T-helper 2 cell treated with Interferon-gamma antibody and Interleukin-4, amounts not matched to agents 100 ng/mL and 5 ng/mL, for 36 hours (primary cell): ENCODE data around the gene ACSM6. TPM values are rescaled to one million over a fixed set of nuclear protein-coding genes. Genes with fewer than 3 reads are reported as not detected.
"Not testable (repeated sequence)": the region's sequence is repeated elsewhere in the genome, so short reads cannot be mapped to it uniquely, and the experiment has no call there.

Source experiments
- intact Hi-C: fragments of 100-400 bp; cut with micrococcal nuclease; formaldehyde crosslinking; loops from one replicate; pipeline ENCODE4 v1.15.1; 2023
- total RNA-seq: library from RNA; stranded (reverse); gene quantifications from 2 replicates; pipeline ENCODE4 v1.2.3, GENCODE V29; 2022

ACSM6 gene, protein sequence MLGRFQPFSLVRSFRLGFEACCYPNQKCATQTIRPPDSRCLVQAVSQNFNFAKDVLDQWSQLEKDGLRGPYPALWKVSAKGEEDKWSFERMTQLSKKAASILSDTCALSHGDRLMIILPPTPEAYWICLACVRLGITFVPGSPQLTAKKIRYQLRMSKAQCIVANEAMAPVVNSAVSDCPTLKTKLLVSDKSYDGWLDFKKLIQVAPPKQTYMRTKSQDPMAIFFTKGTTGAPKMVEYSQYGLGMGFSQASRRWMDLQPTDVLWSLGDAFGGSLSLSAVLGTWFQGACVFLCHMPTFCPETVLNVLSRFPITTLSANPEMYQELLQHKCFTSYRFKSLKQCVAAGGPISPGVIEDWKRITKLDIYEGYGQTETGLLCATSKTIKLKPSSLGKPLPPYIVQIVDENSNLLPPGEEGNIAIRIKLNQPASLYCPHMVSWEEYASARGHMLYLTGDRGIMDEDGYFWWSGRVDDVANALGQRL
- total RNA-seq = not detected in 2 replicates

DNA sequence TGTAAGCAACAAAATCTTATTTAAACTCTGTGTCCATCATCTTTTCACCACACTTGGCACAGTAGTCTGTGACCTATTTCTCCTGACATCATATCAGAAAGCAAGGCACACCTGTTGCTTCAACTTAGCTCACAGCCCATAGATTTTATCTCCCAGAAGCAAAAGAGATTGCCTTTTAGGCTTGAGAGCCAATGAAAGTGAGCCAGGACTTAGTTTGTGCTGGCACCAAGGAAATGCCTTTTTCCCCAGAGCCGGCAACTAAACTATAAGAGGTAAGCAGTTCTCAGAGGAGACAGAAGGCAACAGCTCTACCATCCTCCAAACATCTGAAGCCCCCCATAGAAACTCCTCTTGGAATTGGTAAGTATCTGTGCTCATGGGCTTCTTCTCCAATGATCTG lies at the start of gene ACSM6:
Gene ACSM6 (plus strand): TSS at position 295 of the 400 bp plus-strand sequence. CDS start 248 bp downstream, outside the sequence.
- intact Hi-C loops = no loop called here

- intact Hi-C loops = no loop called here
Measured at GRCh38 chr10:95168694-95169093, 25.3 kb upstream of the ACSM6 start.

GRCh38 chr10:95169522-95169921 lies 24.5 kb upstream of the ACSM6 start:
- intact Hi-C loops = no loop called here

DNA sequence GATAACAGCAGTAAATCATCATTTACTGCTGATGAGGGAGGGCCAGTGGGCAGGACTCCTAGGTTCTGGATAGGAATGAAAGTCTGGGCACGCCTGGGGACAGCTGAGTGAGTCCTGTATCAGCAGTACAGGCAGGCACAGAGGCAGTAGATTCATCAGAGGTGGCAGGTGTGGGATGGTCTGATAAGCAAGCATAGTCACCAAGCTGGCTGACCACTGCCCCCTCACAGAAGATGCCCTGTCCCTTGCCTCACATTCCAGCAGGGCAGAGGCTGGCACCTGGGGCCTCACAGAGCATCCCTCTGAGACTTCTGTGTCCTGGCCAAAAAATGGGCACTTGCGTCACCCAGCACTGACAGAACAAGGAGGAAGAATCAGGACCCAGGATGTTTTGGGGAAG lies 23.2 kb upstream of the ACSM6 start:
- intact Hi-C loops = no loop called here

DNA sequence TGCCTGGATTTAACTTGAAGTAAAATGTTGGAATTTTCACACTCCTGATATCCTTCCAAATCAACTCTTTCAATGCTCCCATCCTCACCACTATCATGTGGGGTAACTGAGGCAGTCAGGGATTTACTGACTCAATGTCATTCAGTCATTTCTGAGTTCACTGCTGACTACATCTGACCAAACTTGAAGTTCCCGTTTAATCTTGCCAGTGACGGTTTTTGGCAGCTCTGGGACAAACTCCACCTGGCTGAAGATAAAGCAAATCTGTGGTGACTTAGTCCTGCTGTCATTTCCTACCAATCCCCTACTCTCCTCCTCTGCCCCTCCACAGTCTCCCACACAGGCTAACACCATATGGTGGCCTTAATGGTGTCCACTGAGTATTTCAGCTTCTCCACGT lies 22.7 kb upstream of the ACSM6 start:
- intact Hi-C loops = no loop called here

- intact Hi-C loops = no loop called here
Measured at GRCh38 chr10:95172851-95173250, 21.2 kb upstream of the ACSM6 start.

DNA sequence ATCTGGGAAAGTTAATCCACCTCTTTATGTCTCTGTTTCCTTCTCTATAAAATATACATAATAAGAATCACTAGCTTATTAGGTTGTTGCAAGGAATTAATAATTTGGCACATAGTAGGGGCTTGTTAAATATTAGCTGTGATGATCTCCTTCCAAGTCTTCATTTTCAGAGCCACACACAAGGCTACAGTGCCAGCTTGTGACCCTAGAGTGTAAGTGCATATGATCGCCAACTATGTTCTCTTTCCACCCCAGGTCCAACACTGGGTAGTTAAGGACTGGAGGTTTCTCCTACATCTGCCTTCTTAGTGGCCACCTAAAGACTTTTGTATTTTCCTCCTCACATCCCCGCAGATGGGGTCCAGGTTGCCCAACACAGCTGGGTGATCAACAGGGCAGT lies 17.9 kb upstream of the ACSM6 start:
- intact Hi-C loops = no loop called here

DNA sequence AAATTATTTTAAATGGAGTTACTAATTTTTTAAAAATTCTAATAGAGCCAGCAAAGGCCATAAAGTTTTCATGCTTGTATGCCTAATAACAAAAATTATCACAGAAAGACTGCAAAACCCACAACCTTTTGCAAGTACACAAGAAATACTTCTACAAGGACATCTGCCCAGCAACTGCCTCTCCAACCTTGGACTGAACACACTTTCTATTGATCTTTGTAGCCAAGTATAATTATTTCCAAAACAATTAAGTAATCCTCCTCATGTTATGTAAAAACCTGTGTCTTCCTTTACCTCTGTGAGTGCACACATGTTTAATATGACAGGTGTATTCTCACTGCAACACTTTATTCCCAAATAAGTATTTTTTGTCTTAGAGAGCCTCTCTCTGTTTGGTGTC lies 16.6 kb upstream of the ACSM6 start:
- intact Hi-C loops = no loop called here

DNA sequence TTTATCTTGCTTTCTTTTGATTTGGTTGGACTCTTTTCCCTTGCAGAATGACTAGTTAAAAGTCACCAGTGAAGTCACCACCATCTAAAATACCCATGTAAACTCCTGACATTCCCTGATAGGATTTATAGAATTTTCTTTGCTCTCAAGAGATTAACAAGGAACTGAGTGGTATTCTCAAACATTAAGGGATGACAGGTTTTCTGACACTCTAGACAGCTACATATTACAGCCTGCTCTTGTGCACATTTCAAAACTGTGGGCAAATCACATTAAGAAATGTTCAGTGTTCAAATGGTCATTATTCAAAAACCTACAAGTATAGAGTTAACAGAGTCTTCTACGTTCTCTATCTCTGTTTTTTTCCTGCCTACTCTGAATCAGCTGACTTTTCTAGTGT lies 15.8 kb upstream of the ACSM6 start:
- intact Hi-C loops = no loop called here

DNA sequence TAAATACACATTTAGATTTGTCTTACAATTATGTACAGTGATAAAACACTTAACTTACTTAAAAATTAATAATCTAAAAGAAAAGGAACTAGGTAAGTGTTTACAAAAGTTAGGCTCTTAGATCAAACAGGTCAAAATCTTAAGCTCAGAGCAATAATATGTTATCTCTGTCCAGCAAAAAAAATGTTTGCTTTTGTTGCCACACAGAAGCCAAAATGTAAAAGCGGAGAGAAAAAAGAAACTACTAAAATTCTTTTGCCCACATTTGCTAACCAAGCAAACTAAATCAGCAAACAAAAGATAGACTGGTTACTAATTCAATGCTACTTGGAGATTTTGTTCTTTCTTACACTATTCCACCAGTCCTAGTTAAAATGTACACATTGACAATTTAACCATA lies 15.2 kb upstream of the ACSM6 start:
- intact Hi-C loops = no loop called here

DNA sequence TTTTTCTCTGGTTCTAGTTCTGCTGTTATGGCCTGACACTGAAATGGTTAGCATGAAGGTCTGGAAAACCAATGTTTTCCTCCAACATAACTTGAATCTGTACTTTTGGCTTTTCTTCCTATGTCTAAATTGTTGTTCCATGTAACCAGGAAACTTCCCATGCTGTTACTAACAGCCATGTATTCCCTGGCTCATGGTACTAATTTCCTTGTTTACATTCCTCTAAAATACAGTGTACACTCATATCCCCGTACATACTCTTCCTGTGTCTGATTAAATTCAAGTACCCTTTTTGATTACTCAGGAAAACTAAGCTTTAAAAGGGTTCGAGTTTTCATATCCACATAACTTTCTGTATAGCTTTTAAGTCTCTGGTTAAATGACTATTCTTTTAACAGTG lies 12.3 kb upstream of the ACSM6 start:
- intact Hi-C loops = loop anchor here (5.0 kb wide), 1 partner anchor 116 kb away; no protein-coding TSS in a partner anchor

- intact Hi-C loops = loop anchor here (1.0 to 5.0 kb wide), 3 partner anchors 60 to 180 kb away; no protein-coding TSS in a partner anchor
Measured at GRCh38 chr10:95183271-95184230, 10.5 kb upstream of the ACSM6 start.

GRCh38 chr10:95187617-95188016 lies 6.4 kb upstream of the ACSM6 start:
- intact Hi-C loops = no loop called here

GRCh38 chr10:95188593-95188992 lies 5.4 kb upstream of the ACSM6 start:
- intact Hi-C loops = no loop called here

- intact Hi-C loops = no loop called here
Measured at GRCh38 chr10:95196046-95196445, 2.0 kb downstream of the ACSM6 start.

DNA sequence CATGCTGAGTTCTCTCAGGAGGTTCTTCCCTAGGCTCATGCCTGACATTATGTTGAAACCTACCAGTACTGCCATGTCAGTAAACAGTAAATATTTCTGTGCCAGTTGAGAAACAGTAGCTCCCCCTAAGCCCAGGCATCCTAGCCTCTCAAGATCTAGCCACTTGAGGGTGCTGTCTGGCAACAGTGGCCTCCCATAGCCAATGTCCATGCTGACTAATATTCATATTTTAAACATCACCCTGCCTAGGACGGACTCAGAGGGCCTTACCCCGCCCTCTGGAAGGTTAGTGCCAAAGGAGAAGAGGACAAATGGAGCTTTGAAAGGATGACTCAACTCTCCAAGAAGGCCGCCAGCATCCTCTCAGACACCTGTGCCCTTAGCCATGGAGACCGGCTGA lies 7.7 kb downstream of the ACSM6 start:
- intact Hi-C loops = no loop called here

DNA sequence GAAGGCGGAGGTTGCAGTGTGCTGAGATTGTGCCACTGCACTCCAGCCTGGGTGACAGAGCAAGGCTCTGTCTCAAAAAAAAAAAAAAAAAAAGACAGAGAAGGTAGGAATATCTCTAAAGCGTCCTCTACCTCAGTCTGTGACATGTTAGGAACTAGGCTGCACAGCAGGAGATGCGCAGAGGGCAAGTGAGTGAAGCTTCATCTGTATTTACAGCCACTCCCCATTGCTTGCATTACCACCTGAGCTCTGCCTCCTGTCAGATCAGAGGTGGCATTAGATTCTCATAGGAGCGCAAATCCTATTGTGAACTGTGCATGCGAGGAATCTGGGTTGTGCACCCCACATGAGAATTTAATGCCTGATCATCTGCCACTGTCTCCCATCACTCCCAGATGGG lies 8.8 kb downstream of the ACSM6 start:
- intact Hi-C loops = not testable (repeated sequence)

DNA sequence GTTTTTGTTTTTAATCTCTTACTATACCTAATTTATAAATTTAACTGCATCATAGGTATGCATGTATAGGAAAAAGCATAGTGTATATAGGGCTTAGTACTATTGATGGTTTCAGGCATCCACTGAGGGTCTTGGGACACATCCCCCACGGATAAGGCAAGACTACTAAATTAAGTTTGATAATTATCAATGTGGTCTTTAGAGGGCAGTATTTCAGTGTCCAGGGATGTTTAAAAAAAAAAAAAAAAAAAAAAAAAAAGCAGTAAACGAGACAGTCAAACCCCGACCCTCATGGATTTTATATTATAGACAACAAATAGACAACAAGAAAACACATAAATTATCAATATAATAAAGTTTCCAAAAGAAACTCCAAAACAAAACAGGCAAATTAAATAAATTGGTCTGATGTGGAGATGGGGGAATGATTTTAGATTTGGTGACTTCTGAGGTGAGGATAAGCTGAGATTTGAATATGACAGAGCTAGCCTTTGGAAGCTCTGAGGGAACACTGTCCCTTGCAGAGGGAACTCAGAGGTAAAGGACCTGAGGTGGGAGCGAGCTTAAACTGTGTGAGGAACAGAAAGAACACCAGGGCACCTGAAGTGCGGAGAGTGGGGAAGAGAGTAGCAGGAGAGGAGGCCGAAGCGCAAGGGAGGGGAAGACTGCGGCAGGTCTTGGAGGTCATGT lies 14.8 kb downstream of the ACSM6 start:
- intact Hi-C loops = no loop called here

- intact Hi-C loops = no loop called here
Measured at GRCh38 chr10:95209509-95210127, 15.6 kb downstream of the ACSM6 start.

DNA sequence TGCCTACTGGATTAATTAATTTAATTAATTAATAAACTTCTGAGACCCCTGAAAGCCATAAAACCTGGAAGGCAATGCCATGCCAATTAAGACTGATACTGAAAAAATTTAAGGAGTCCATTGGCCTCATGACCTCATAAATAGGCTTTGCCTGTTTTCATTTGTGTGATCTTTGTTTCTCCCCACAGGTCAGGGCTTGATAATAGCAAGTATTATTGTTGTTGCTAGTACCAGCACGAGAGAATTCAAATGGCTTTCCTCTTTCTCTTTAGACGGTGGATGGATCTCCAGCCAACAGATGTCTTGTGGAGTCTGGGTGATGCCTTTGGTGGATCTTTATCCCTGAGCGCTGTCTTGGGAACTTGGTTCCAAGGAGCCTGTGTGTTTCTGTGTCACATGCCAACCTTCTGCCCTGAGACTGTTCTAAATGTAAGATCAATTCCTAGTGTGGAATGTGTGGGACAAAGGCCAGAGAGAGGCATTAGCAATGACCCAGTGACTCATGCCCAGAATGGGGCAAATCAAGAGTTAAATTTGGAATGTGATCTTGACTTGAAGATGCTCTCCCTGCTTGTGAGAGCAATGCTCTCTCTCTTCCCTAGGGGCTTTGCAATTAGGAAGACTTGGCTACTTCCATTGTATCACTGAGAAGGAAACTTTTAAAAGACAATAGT lies 17.7 kb downstream of the ACSM6 start:
- intact Hi-C loops = no loop called here
